HCT116 (cell line): Measurements from ENCODE around the gene ZFP36L2. TPM values are rescaled to one million over a fixed set of nuclear protein-coding genes. Genes with fewer than 3 reads are reported as not detected.
"Not testable (repeated sequence)": the region's sequence is repeated elsewhere in the genome, so short reads cannot be mapped to it uniquely, and the experiment has no call there.

Source experiments
- ATAC-seq: fragments of 200-7000 bp; cut with Tn5 transposase; 2 replicates; pipeline ENCODE4 v1.9.1; 2020; ENCODE audit warnings: mild to moderate bottlenecking, moderate library complexity
- BruUV-seq: library from RNA; stranded (reverse); fragments of 400-500 nt; replicated peaks from 2 replicates; lab custom pipeline; 2021; lab: Mats Ljungman, UMichigan
- CTCF ChIA-PET: fragments of 300-600 bp; sonication (Branson Sonifier 250); formaldehyde crosslinking; loops from one replicate; lab custom pipeline; 2021; ENCODE audit warnings: antibody characterized with exemption; lab: Charles Lee
- POLR2A ChIA-PET: fragments of 300-600, 350-600 bp; sonication (Branson Sonifier 250); formaldehyde crosslinking; loops from one replicate; lab custom pipeline; 2021; ENCODE audit warnings: antibody characterized with exemption; lab: Charles Lee
- RAD21 ChIA-PET, 2 experiments: fragments of 300-600 bp; sonication (Branson Sonifier 250); formaldehyde crosslinking; loops; one replicate each; lab custom pipeline; 2023; ENCODE audit warnings: low total read pairs in 2 of 2; ENCODE audit not compliant: uncharacterized antibody in 2 of 2, unreplicated experiment in 2 of 2, low non-redundant PET in 1 of 2; lab: Charles Lee
- DNase-seq: peaks from one replicate; pipeline ENCODE4 v3.0.0-alpha.2; 2010; ENCODE audit warnings: low read depth, low spot score
- H2AFZ ChIP-seq: fragments of 200-600 bp; shearing (Covaris generic), sonication (generic); 2 replicates; pipeline ENCODE4 v1.6.1; 2017; ENCODE audit warnings: low read depth, mixed run types, mixed read lengths, antibody characterized with exemption, low read length; ENCODE audit not compliant: poor library complexity, severe bottlenecking
- H3K27ac ChIP-seq: 2 replicates; pipeline ENCODE4 v1.5.1; 2012; ENCODE audit warnings: low read depth, low read length
- H3K27me3 ChIP-seq: fragments of 200-600 bp; sonication (generic); 2 replicates; pipeline ENCODE4 v1.6.1; 2016; ENCODE audit warnings: mixed run types, low read length, mixed read lengths; ENCODE audit not compliant: insufficient read depth
- H3K36me3 ChIP-seq, 2 experiments: fragments of 200-500 bp in 1 of 2; fragments of 200-600 bp in 1 of 2; sonication (Bioruptor generic) in 1 of 2; sonication (generic) in 1 of 2; 2 replicates each; pipeline versions ENCODE4 v1.5.1 to v1.6.1; 2014 to 2016; ENCODE audit warnings: low read length in 2 of 2, inconsistent platforms in 1 of 2, mixed read lengths in 1 of 2, mixed run types in 1 of 2; ENCODE audit not compliant: insufficient read depth in 2 of 2, control insufficient read depth in 1 of 2
- H3K4me1 ChIP-seq, 2 experiments: fragments of 200-600 bp in 1 of 2; sonication (generic) in 1 of 2; 2 replicates each; pipeline versions ENCODE4 v1.5.1 to v1.6.1; 2012 to 2017; ENCODE audit warnings: low read length in 2 of 2, inconsistent platforms in 1 of 2, mild to moderate bottlenecking in 1 of 2, mixed read lengths in 1 of 2, mixed run types in 1 of 2, moderate library complexity in 1 of 2; ENCODE audit not compliant: insufficient read depth in 2 of 2, control insufficient read depth in 1 of 2
- H3K4me2 ChIP-seq: fragments of 200-600 bp; sonication (generic); 2 replicates; pipeline ENCODE4 v1.6.1; 2017; ENCODE audit warnings: mixed run types, low read length, mixed read lengths
- H3K4me3 ChIP-seq, 2 experiments: fragments of 200-600 bp in 1 of 2; sonication (generic) in 1 of 2; replicated peaks in 1 of 2; 2 replicates each; pipeline ENCODE4 v1.5.1; 2011 to 2016; ENCODE audit warnings: low read length in 2 of 2, control low read depth in 1 of 2, low read depth in 1 of 2, mild to moderate bottlenecking in 1 of 2, mixed read lengths in 1 of 2, mixed run types in 1 of 2
- H3K79me2 ChIP-seq: fragments of 200-600 bp; sonication (generic); 2 replicates; pipeline ENCODE4 v1.6.1; 2017; ENCODE audit warnings: mild to moderate bottlenecking, mixed run types, low read length, moderate library complexity, mixed read lengths; ENCODE audit not compliant: insufficient read depth
- H3K9ac ChIP-seq: fragments of 200-600 bp; sonication (generic); 2 replicates; pipeline ENCODE4 v1.6.1; 2016; ENCODE audit warnings: low read length, mixed read lengths
- H3K9me2 ChIP-seq: fragments of 200-600 bp; sonication (generic), shearing (Covaris generic); 2 replicates; pipeline ENCODE4 v1.6.1; 2017; ENCODE audit warnings: mixed run types, mild to moderate bottlenecking, moderate library complexity; ENCODE audit not compliant: insufficient read depth
- H3K9me3 ChIP-seq, 2 experiments: fragments of 200-500 bp in 1 of 2; fragments of 200-600 bp in 1 of 2; sonication (Bioruptor generic) in 1 of 2; sonication (generic) in 1 of 2; 2 replicates each; pipeline ENCODE4 v1.6.1; 2014 to 2017; ENCODE audit warnings: low read length in 2 of 2, mixed read lengths in 2 of 2, inconsistent platforms in 1 of 2, low read depth in 1 of 2, mild to moderate bottlenecking in 1 of 2, mixed run types in 1 of 2, moderate library complexity in 1 of 2; ENCODE audit not compliant: control insufficient read depth in 1 of 2, insufficient read depth in 1 of 2
- H4K20me1 ChIP-seq: fragments of 200-600 bp; sonication (generic), shearing (Covaris generic); 2 replicates; pipeline ENCODE4 v1.6.1; 2017; ENCODE audit warnings: mixed run types, mild to moderate bottlenecking, moderate library complexity; ENCODE audit not compliant: insufficient read depth
- CBX3 ChIP-seq: IDR thresholded peaks from 2 replicates; pipeline ENCODE4 v1.6.1; 2012; ENCODE audit warnings: low read depth
- EZH2 ChIP-seq: fragments of 200-600 bp; sonication (generic); IDR thresholded peaks from 2 replicates; pipeline ENCODE4 v1.6.1; 2017; ENCODE audit warnings: antibody characterized with exemption, mixed run types
- EZH2phosphoT487 ChIP-seq: fragments of 200-600 bp; IDR thresholded peaks from 2 replicates; pipeline ENCODE4 v1.6.1; 2018; ENCODE audit warnings: antibody characterized with exemption, borderline replicate concordance
- FOSL1 ChIP-seq: IDR thresholded peaks from 2 replicates; pipeline ENCODE4 v1.6.1; 2012; ENCODE audit warnings: low read depth
- POLR2AphosphoS5 ChIP-seq: IDR thresholded peaks from 2 replicates; pipeline ENCODE4 v1.6.1; 2011; ENCODE audit warnings: mild to moderate bottlenecking, low read depth, low read length, moderate library complexity
- RAD21 ChIP-seq: IDR thresholded peaks from 2 replicates; pipeline ENCODE4 v1.6.1; 2012; ENCODE audit warnings: low read depth, mild to moderate bottlenecking
- REST ChIP-seq: IDR thresholded peaks from 2 replicates; pipeline ENCODE4 v1.6.1; 2012; ENCODE audit warnings: low read depth
- SRF ChIP-seq: IDR thresholded peaks from 2 replicates; pipeline ENCODE4 v1.6.1; 2012; ENCODE audit warnings: low read depth
- ZFX ChIP-seq: fragments of 450-650 bp; IDR thresholded peaks from 2 replicates; pipeline ENCODE4 v1.6.1; 2017
- ZNF274 ChIP-seq: fragments of 200-500 bp; sonication (Bioruptor generic); IDR thresholded peaks from 2 replicates; pipeline ENCODE4 v1.6.1; 2014; ENCODE audit warnings: mild to moderate bottlenecking, low read depth, low read length, inconsistent platforms
- intact Hi-C: fragments of 100-400 bp; cut with micrococcal nuclease; formaldehyde crosslinking; loops from 2 replicates; pipeline ENCODE4 v1.10.0; 2022
- total RNA-seq: library from RNA; stranded (reverse); gene quantifications from one replicate; pipeline ENCODE4 v1.2.1, GENCODE V29; 2021; ENCODE audit not compliant: unreplicated experiment
- TF ChIP-seq, protein P1 (sequence below): IDR thresholded peaks from 2 replicates; pipeline ENCODE4 v1.6.1; 2012

Gene ZFP36L2
- total RNA-seq, 1 experiment from 2014 or later = 30.3 TPM

DNA sequence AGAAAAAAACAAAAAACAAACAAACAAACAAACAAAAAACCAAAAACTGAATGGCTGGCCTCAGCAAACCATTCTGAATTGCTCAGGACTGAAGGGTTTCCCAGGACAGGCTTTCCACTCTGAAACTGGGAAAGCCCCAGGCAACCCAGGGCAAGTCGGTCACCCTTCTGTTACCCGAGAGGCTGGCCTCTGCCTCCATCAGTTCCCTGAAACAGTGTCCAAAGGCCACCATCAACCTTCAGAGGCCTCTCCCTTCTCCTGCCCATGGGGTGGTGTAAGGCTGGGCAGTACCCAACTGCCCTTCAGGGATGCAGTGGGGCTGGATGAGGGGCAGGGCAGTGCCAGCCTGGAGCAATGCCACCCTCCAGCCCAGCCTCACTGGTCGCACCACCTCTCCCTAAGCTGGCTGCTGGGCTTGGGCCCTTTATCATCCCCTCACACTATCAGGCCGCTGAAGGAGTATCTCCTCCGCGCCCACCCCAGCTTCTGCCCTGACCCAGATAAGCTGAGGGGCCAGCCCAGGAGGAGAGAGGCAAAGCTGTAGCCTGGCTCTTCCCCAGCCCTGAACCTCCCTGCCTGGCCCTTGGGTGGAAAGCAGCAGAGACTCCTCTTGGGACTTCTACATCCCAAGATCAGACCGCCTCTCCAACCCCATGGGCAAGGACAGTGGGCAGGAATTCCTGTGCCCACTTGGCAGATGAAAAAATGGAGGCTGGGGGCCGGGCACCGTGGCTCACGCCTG is 35.9 kb downstream of the ZFP36L2 start (continued):
- no peak for TF ChIP-seq REST
- TF ChIP-seq POLR2AphosphoS5 = no peak
- no peak for TF ChIP-seq EZH2phosphoT487
- no peak for TF ChIP-seq CBX3
- TF ChIP-seq EZH2 = no peak
- no peak for TF ChIP-seq ZFX
- TF ChIP-seq RAD21 = no peak
- TF ChIP-seq, protein P1, sequence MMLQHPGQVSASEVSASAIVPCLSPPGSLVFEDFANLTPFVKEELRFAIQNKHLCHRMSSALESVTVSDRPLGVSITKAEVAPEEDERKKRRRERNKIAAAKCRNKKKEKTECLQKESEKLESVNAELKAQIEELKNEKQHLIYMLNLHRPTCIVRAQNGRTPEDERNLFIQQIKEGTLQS = no peak
- TF ChIP-seq FOSL1 = no peak
- no peak for TF ChIP-seq ZNF274
- no peak for TF ChIP-seq SRF

GRCh38 chr2:43189861-43190260 is 36.5 kb downstream of the ZFP36L2 start:
- not testable (repeated sequence) for ATAC-seq, BruUV-seq
- POLR2A ChIA-PET = interaction anchor here (0.7 to 1.4 kb wide), 2 partner anchors 12 to 28 kb away, joined by 3 to 4 read pairs; no protein-coding TSS in a partner anchor

More at GRCh38 chr2:43189861-43190260, 36.5 kb downstream of the ZFP36L2 start:
- H3K9me2 ChIP-seq, H3K4me2 ChIP-seq, DNase-seq, RAD21 ChIA-PET, H3K9me3 ChIP-seq, H2AFZ ChIP-seq, H3K27me3 ChIP-seq, H3K27ac ChIP-seq, H3K79me2 ChIP-seq, intact Hi-C loops, H3K9ac ChIP-seq, H3K36me3 ChIP-seq, CTCF ChIA-PET, H3K4me3 ChIP-seq, H4K20me1 ChIP-seq: not testable (repeated sequence)
- H3K4me1 ChIP-seq = peaks cover 33 to 45% of the 10 kb centered on the region in 2 experiments
